Keratinocyte (primary cell): ENCODE measurements around the gene EPHA1.

ENCODE experiments used
- EZH2 ChIP-seq: IDR thresholded peaks from one replicate; pipeline ENCODE4 v1.6.1; 2012; ENCODE audit warnings: inconsistent platforms, mild to moderate bottlenecking, low read length, moderate library complexity
- TF ChIP-seq, protein P1 (sequence below), 3 experiments: IDR thresholded peaks in 1 of 3; conservative IDR thresholded peaks in 1 of 3; optimal IDR thresholded peaks in 1 of 3; 2 replicates in 2 of 3; 3 replicates in 1 of 3; pipeline versions ENCODE3 to v1.5.1; 2011; ENCODE audit warnings: low read length in 3 of 3, mild to moderate bottlenecking in 3 of 3, moderate library complexity in 2 of 3, control low read depth in 1 of 3, inconsistent platforms in 1 of 3; ENCODE audit not compliant: insufficient read depth in 2 of 3; ENCODE audit errors: extremely low read depth in 1 of 3

DNA sequence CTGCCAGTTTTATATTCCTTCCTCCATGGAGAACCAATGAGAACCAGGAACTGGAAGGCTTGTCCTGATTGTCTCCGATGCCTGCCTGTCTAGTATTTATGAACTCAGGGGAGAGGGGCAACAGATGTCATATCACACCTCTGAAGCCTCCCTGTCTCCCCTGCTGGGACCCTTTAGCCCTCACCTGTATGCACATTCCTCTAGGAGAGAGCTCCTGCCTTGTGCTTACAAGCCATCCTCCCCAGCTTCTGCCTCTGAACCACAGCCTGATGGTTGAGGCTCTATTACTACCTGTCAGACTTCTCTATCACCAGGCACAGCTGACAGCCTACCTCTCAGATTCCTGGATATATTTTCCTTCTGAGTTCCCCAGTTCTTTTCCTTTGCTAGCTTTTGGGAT, 40.3 kb downstream of the EPHA1 start:
- TF ChIP-seq, protein P1, sequence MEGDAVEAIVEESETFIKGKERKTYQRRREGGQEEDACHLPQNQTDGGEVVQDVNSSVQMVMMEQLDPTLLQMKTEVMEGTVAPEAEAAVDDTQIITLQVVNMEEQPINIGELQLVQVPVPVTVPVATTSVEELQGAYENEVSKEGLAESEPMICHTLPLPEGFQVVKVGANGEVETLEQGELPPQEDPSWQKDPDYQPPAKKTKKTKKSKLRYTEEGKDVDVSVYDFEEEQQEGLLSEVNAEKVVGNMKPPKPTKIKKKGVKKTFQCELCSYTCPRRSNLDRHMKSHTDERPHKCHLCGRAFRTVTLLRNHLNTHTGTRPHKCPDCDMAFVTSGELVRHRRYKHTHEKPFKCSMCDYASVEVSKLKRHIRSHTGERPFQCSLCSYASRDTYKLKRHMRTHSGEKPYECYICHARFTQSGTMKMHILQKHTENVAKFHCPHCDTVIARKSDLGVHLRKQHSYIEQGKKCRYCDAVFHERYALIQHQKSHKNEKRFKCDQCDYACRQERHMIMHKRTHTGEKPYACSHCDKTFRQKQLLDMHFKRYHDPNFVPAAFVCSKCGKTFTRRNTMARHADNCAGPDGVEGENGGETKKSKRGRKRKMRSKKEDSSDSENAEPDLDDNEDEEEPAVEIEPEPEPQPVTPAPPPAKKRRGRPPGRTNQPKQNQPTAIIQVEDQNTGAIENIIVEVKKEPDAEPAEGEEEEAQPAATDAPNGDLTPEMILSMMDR (optimal IDR thresholded peaks at IDR 0.05 in 1 of 3, IDR thresholded peaks at IDR 0.05 in 1 of 3, conservative IDR thresholded peaks at IDR 0.05 in 1 of 3; ENCODE audit: extremely low read depth in 1 of 3, insufficient read depth in 2 of 3, low read length in 3 of 3), result no peak
- TF ChIP-seq EZH2, result no peak
